Trophoblast cell (in vitro differentiated cells and primary cell): ENCODE measurements around the gene LRRC8D.
A peak's percentile ranks its signal among the peaks of the same experiment; 100 is the strongest.

ENCODE experiments used
- DNase-seq, 2 donors: peaks; one replicate each; pipeline ENCODE4 v3.0.0-alpha.2; 2016
- H2AFZ ChIP-seq: 2 replicates; pipeline ENCODE4 v1.6.1; 2013; ENCODE audit warnings: low read length, moderate library complexity, mild to moderate bottlenecking; ENCODE audit not compliant: insufficient read depth, poor library complexity
- H2AK5ac ChIP-seq: 2 replicates; pipeline ENCODE4 v1.6.1; 2013; ENCODE audit warnings: mild to moderate bottlenecking, low read length
- H2BK120ac ChIP-seq: 2 replicates; pipeline ENCODE4 v1.6.1; 2013; ENCODE audit warnings: low read length, mild to moderate bottlenecking, moderate library complexity; ENCODE audit not compliant: insufficient read depth, poor library complexity
- H2BK12ac ChIP-seq: 2 replicates; pipeline ENCODE4 v1.6.1; 2013; ENCODE audit warnings: mild to moderate bottlenecking, low read length, moderate library complexity
- H2BK5ac ChIP-seq: 2 replicates; pipeline ENCODE4 v1.6.1; 2013; ENCODE audit warnings: low read length, low read depth, moderate library complexity, mild to moderate bottlenecking; ENCODE audit not compliant: poor library complexity
- H3K14ac ChIP-seq: 2 replicates; pipeline ENCODE4 v1.6.1; 2013; ENCODE audit warnings: mild to moderate bottlenecking, low read length
- H3K18ac ChIP-seq: 2 replicates; pipeline ENCODE4 v1.6.1; 2013; ENCODE audit warnings: mild to moderate bottlenecking, low read length
- H3K23ac ChIP-seq: 2 replicates; pipeline ENCODE4 v1.6.1; 2013; ENCODE audit warnings: low read length
- H3K27ac ChIP-seq: 2 replicates; pipeline ENCODE4 v1.5.1; 2013; ENCODE audit warnings: low read depth, mild to moderate bottlenecking, inconsistent platforms, low read length, moderate library complexity
- H3K27me3 ChIP-seq: 2 replicates; pipeline ENCODE4 v1.6.1; 2013; ENCODE audit warnings: inconsistent platforms, mild to moderate bottlenecking, low read length, moderate library complexity; ENCODE audit not compliant: insufficient read depth
- H3K36me3 ChIP-seq, 2 experiments: 1 replicate in 1 of 2; 2 replicates in 1 of 2; pipeline ENCODE4 v1.6.1; 2013; ENCODE audit warnings: low read length in 2 of 2, mild to moderate bottlenecking in 2 of 2, moderate library complexity in 1 of 2; ENCODE audit not compliant: insufficient read depth in 2 of 2, control insufficient read depth in 1 of 2
- H3K4ac ChIP-seq: 2 replicates; pipeline ENCODE4 v1.6.1; 2013; ENCODE audit warnings: low read depth, mild to moderate bottlenecking, low read length, moderate library complexity
- H3K4me1 ChIP-seq, 2 experiments: 1 replicate in 1 of 2; 2 replicates in 1 of 2; pipeline ENCODE4 v1.6.1; 2013; ENCODE audit warnings: low read length in 2 of 2, mild to moderate bottlenecking in 2 of 2, moderate library complexity in 1 of 2; ENCODE audit not compliant: insufficient read depth in 2 of 2, control insufficient read depth in 1 of 2
- H3K4me2 ChIP-seq: 2 replicates; pipeline ENCODE4 v1.6.1; 2013; ENCODE audit warnings: inconsistent platforms, mild to moderate bottlenecking, low read length, moderate library complexity
- H3K4me3 ChIP-seq: 2 replicates; pipeline ENCODE4 v1.5.1; 2013; ENCODE audit warnings: mild to moderate bottlenecking, low read depth, low read length, inconsistent platforms
- H3K79me1 ChIP-seq: one replicate; pipeline ENCODE4 v1.6.1; 2013; ENCODE audit warnings: low read length
- H3K79me2 ChIP-seq: 2 replicates; pipeline ENCODE4 v1.6.1; 2013; ENCODE audit warnings: low read length, mild to moderate bottlenecking; ENCODE audit not compliant: control insufficient read depth, insufficient read depth, poor library complexity
- H3K9ac ChIP-seq: 2 replicates; pipeline ENCODE4 v1.6.1; 2013; ENCODE audit warnings: mild to moderate bottlenecking, low read length
- H3K9me3 ChIP-seq: 2 replicates; pipeline ENCODE4 v1.6.1; 2013; ENCODE audit warnings: low read depth, mild to moderate bottlenecking, control low read depth, inconsistent platforms, low read length; ENCODE audit not compliant: insufficient read depth
- H4K12ac ChIP-seq: 2 replicates; pipeline ENCODE4 v1.6.1; 2013; ENCODE audit warnings: low read depth, mild to moderate bottlenecking, low read length, moderate library complexity
- H4K8ac ChIP-seq: 2 replicates; pipeline ENCODE4 v1.6.1; 2013; ENCODE audit warnings: low read depth, mild to moderate bottlenecking, low read length, moderate library complexity
- H4K91ac ChIP-seq: one replicate; pipeline ENCODE4 v1.6.1; 2013; ENCODE audit warnings: low read depth, mild to moderate bottlenecking, low read length, moderate library complexity
- WGBS: extraction: QIAGEN DNeasy Blood & Tissue Kit; methylation state at CpG from one replicate; pipeline ENCODE4 v1.1.7; 2013; ENCODE audit warnings: missing lambda C conversion rate; ENCODE audit not compliant: insufficient read length, insufficient coverage; ENCODE audit errors: extremely low coverage; 5-methylcytosine and 5-hydroxymethylcytosine counted together

Gene LRRC8D

GRCh38 chr1:89822999-89823628, 2.3 kb downstream of the LRRC8D start:
- no peak overlapping the region for H3K14ac ChIP-seq
- H2AFZ ChIP-seq, result no peak overlapping the region
- H3K23ac ChIP-seq, result no peak overlapping the region
- H3K18ac ChIP-seq, result no peak overlapping the region
- DNase-seq, result peak in 1 of 2 donors; percentile 69
- H3K4ac ChIP-seq, result no peak overlapping the region
- H3K27ac ChIP-seq, result no peak overlapping the region
- no peak overlapping the region for H4K91ac ChIP-seq
- H3K36me3 ChIP-seq, result peaks cover 0 to 1% of the 10 kb centered on the region in 2 experiments
- H2BK12ac ChIP-seq, result no peak overlapping the region
- H3K27me3 ChIP-seq, result no peaks in the 10 kb centered on the region
- no peaks in the 10 kb centered on the region for H3K9me3 ChIP-seq
- no peak overlapping the region for H2AK5ac ChIP-seq
- H3K79me1 ChIP-seq, result peaks cover 13% of the 10 kb centered on the region
- no CpG with 5 or more reads among the region's 4 CpGs for WGBS
- H2BK5ac ChIP-seq, result no peak overlapping the region
- H2BK120ac ChIP-seq, result no peak overlapping the region
- H3K4me2 ChIP-seq, result no peak overlapping the region
- H3K79me2 ChIP-seq, result peaks cover 17% of the 10 kb centered on the region
- H3K9ac ChIP-seq, result no peak overlapping the region
- H3K4me1 ChIP-seq, result peaks cover 4 to 8% of the 10 kb centered on the region in 2 experiments
- H3K4me3 ChIP-seq, result no peak overlapping the region
- no peak overlapping the region for H4K8ac ChIP-seq
- no peak overlapping the region for H4K12ac ChIP-seq

- no peaks in the 10 kb centered on the region for H3K27me3 ChIP-seq
- H3K27ac ChIP-seq, result no peak overlapping the region
- no peak overlapping the region for H3K18ac ChIP-seq
- no peak overlapping the region for H2BK12ac ChIP-seq
- H3K4me2 ChIP-seq, result no peak overlapping the region
- H4K8ac ChIP-seq, result no peak overlapping the region
- H2BK5ac ChIP-seq, result no peak overlapping the region
- H3K4me3 ChIP-seq, result no peak overlapping the region
- peaks cover 0 to 2% of the 10 kb centered on the region in 2 experiments for H3K36me3 ChIP-seq
- H4K12ac ChIP-seq, result no peak overlapping the region
- H3K79me2 ChIP-seq, result peaks cover 17% of the 10 kb centered on the region
- no CpG with 5 or more reads among the region's 6 CpGs for WGBS
- H3K23ac ChIP-seq, result no peak overlapping the region
- H3K14ac ChIP-seq, result no peak overlapping the region
- no peak overlapping the region for H2AK5ac ChIP-seq
- H3K9ac ChIP-seq, result no peak overlapping the region
- H3K9me3 ChIP-seq, result no peaks in the 10 kb centered on the region
- no peak overlapping the region for H2BK120ac ChIP-seq
- H3K4ac ChIP-seq, result no peak overlapping the region
- H2AFZ ChIP-seq, result no peak overlapping the region
- no peak for DNase-seq
- peaks cover 4 to 8% of the 10 kb centered on the region in 2 experiments for H3K4me1 ChIP-seq
- H4K91ac ChIP-seq, result no peak overlapping the region
- peaks cover 13% of the 10 kb centered on the region for H3K79me1 ChIP-seq
Measured at GRCh38 chr1:89823679-89824292, 3.0 kb downstream of the LRRC8D start.

GRCh38 chr1:89826594-89826993, 5.8 kb downstream of the LRRC8D start:
- Histone ChIP-seq H3K79me1 (peaks cover 4% of the 10 kb centered on the region), H2BK5ac (no peak overlapping the region), H3K4me1 (peaks cover 4 to 7% of the 10 kb centered on the region in 2 experiments), H3K9ac (no peak overlapping the region), H3K4me2 (no peak overlapping the region), H3K23ac (no peak overlapping the region), H2BK12ac (no peak overlapping the region), H4K8ac (no peak overlapping the region), H3K36me3 (peaks cover 0 to 2% of the 10 kb centered on the region in 2 experiments), H3K9me3 (no peaks in the 10 kb centered on the region), H3K79me2 (peaks cover 6% of the 10 kb centered on the region), H3K4me3 (no peak overlapping the region), H3K27me3 (no peaks in the 10 kb centered on the region), H2AK5ac (no peak overlapping the region), H4K91ac (no peak overlapping the region), H3K27ac (no peak overlapping the region), H3K4ac (no peak overlapping the region), H2AFZ (no peak overlapping the region), H3K14ac (no peak overlapping the region), H2BK120ac (no peak overlapping the region), H3K18ac (no peak overlapping the region), H4K12ac (no peak overlapping the region)
- peak in 1 of 2 donors; percentile 46 for DNase-seq
- no CpG with 5 or more reads among the region's 3 CpGs for WGBS

- no peak overlapping the region for H3K23ac ChIP-seq
- H3K27ac ChIP-seq, result no peak overlapping the region
- H3K9ac ChIP-seq, result no peak overlapping the region
- no peak overlapping the region for H2BK5ac ChIP-seq
- H3K9me3 ChIP-seq, result no peaks in the 10 kb centered on the region
- no peak overlapping the region for H2AFZ ChIP-seq
- no CpG with 5 or more reads among the region's 3 CpGs for WGBS
- H3K4me3 ChIP-seq, result no peak overlapping the region
- no peak overlapping the region for H2AK5ac ChIP-seq
- H4K91ac ChIP-seq, result no peak overlapping the region
- no peak overlapping the region for H4K8ac ChIP-seq
- no peak overlapping the region for H2BK12ac ChIP-seq
- peaks cover 0 to 2% of the 10 kb centered on the region in 2 experiments for H3K36me3 ChIP-seq
- H3K14ac ChIP-seq, result no peak overlapping the region
- H3K4me1 ChIP-seq, result peaks cover 3 to 5% of the 10 kb centered on the region in 2 experiments
- DNase-seq, result no peak
- H3K18ac ChIP-seq, result no peak overlapping the region
- H4K12ac ChIP-seq, result no peak overlapping the region
- no peak overlapping the region for H3K4me2 ChIP-seq
- no peak overlapping the region for H3K4ac ChIP-seq
- H2BK120ac ChIP-seq, result no peak overlapping the region
- H3K79me1 ChIP-seq, result peaks cover 3% of the 10 kb centered on the region
- H3K79me2 ChIP-seq, result peaks cover 2% of the 10 kb centered on the region
- no peaks in the 10 kb centered on the region for H3K27me3 ChIP-seq
Measured at GRCh38 chr1:89827330-89827729, 6.5 kb downstream of the LRRC8D start.
